ENCODE results near the gene TMTC3.

DNA sequence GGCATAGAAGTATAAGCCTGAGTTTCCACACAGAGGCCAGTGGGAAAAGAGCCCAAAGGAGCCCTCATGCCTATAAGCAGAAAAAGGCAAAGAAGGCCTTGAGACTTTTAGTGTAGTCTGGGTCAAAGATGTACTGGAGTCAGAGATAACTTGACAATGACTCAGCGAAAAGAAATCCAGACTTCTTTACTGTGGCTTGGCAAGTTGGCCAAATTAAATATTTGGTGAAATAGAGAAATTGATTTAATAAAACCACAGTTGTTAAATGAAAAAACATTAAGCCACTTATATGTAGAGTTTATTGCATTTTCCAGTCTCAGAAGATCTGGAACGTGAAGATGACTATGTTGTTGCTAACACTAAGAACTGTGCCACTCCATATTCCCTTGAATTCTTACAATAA, 105.1 kb downstream of the TMTC3 start:
- TF ChIP-seq, protein P1, sequence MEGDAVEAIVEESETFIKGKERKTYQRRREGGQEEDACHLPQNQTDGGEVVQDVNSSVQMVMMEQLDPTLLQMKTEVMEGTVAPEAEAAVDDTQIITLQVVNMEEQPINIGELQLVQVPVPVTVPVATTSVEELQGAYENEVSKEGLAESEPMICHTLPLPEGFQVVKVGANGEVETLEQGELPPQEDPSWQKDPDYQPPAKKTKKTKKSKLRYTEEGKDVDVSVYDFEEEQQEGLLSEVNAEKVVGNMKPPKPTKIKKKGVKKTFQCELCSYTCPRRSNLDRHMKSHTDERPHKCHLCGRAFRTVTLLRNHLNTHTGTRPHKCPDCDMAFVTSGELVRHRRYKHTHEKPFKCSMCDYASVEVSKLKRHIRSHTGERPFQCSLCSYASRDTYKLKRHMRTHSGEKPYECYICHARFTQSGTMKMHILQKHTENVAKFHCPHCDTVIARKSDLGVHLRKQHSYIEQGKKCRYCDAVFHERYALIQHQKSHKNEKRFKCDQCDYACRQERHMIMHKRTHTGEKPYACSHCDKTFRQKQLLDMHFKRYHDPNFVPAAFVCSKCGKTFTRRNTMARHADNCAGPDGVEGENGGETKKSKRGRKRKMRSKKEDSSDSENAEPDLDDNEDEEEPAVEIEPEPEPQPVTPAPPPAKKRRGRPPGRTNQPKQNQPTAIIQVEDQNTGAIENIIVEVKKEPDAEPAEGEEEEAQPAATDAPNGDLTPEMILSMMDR (IDR thresholded peaks at IDR 0.05; ENCODE audit: insufficient read depth, low read length, poor library complexity, severe bottlenecking), result no peak
- no peak for TF ChIP-seq EZH2phosphoT487 (conservative IDR thresholded peaks at IDR 0.05; ENCODE audit: low read length)

All from SU-DHL-6 (cell line).